ENCODE results near the gene KRT39.

DNA sequence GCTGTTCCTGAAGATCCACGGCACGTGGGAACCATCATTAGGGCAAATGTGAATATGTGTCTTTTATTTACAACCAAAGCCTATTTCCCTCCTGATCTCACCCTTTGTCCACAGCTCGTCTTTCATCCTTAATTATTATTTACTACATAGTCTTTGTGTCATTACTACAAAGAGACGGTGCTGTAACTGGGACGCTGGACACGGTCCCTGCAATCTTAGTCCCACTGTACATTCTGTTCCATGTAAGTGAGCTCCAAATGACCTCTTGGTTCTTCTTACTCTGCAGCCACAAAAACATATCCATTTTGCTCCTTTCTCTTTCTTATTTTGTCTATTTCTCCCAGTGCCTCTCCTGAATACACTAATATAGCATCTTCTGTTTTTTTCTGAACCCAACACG, 16.6 kb downstream of the KRT39 start:
- no peak for TF ChIP-seq FOXM1 (IDR thresholded peaks at IDR 0.05; ENCODE audit: borderline replicate concordance)
- no peak for TF ChIP-seq TARDBP (IDR thresholded peaks at IDR 0.05)
- TF ChIP-seq ARNT (IDR thresholded peaks at IDR 0.05) = no peak
- TF ChIP-seq HDGF (IDR thresholded peaks at IDR 0.05; ENCODE audit: borderline replicate concordance) = no peak
- no peak for TF ChIP-seq SP1 (IDR thresholded peaks at IDR 0.05)
- no peak for TF ChIP-seq FOXA1 (IDR thresholded peaks at IDR 0.05)

Measured in HEK293T (cell line).